Naive thymus-derived CD4-positive, alpha-beta T cell (primary cell): Measurements from ENCODE around the gene TRAM2. TPM values are rescaled to one million over a fixed set of nuclear protein-coding genes. Genes with fewer than 3 reads are reported as not detected.

Source experiments
- ATAC-seq: fragments of 150-1000 bp; cut with Tn5 transposase; 2 replicates; pipeline ENCODE4 v1.10.0; 2021; ENCODE audit warnings: mild to moderate bottlenecking, moderate library complexity
- CTCF ChIA-PET: fragments of 350-600 bp; sonication (Branson Sonifier 250); formaldehyde crosslinking; loops from one replicate; lab custom pipeline; 2021; ENCODE audit warnings: antibody characterized with exemption; lab: Charles Lee
- POLR2A ChIA-PET: fragments of 350-600 bp; sonication (Branson Sonifier 250); formaldehyde crosslinking; loops from one replicate; lab custom pipeline; 2021; ENCODE audit warnings: antibody characterized with exemption, inconsistent platforms; lab: Charles Lee
- DNase-seq, 9 donors: peaks; one replicate each; pipeline versions ENCODE4 v3.0.0 to v3.0.0-alpha.2; 2020 to 2022; ENCODE audit warnings: mixed read lengths in 1 of 9
- H3K27ac ChIP-seq: one replicate; pipeline ENCODE4 v1.7.0; 2013; ENCODE audit warnings: mild to moderate bottlenecking, low read depth, low read length, moderate library complexity
- H3K27me3 ChIP-seq, 2 donors: one replicate each; pipeline ENCODE4 v1.7.0; 2013; ENCODE audit warnings: low read length in 2 of 2, mild to moderate bottlenecking in 2 of 2, moderate library complexity in 2 of 2; ENCODE audit not compliant: control insufficient read depth in 2 of 2, insufficient read depth in 2 of 2
- H3K36me3 ChIP-seq, 3 experiments: 1 replicate in 2 of 3; 2 replicates in 1 of 3; pipeline ENCODE4 v1.7.0; 2013; ENCODE audit warnings: low read length in 3 of 3, mild to moderate bottlenecking in 3 of 3, moderate library complexity in 1 of 3; ENCODE audit not compliant: insufficient read depth in 3 of 3, control insufficient read depth in 2 of 3
- H3K4me1 ChIP-seq, 2 donors: one replicate each; pipeline ENCODE4 v1.7.0; 2013; ENCODE audit warnings: low read length in 2 of 2, mild to moderate bottlenecking in 2 of 2, moderate library complexity in 1 of 2; ENCODE audit not compliant: control insufficient read depth in 2 of 2, insufficient read depth in 2 of 2
- H3K4me3 ChIP-seq: 2 replicates; pipeline ENCODE4 v1.7.0; 2013; ENCODE audit warnings: mild to moderate bottlenecking, low read length
- H3K9me3 ChIP-seq, 3 experiments: 1 replicate in 2 of 3; 2 replicates in 1 of 3; pipeline ENCODE4 v1.7.0; 2013; ENCODE audit warnings: low read length in 3 of 3; ENCODE audit not compliant: control insufficient read depth in 2 of 3
- H3K27ac Mint-ChIP-seq, 9 donors: one replicate each; pipeline ENCODE4 v1.8.0; 2020 to 2022; ENCODE audit warnings: mixed read lengths in 9 of 9, mild to moderate bottlenecking in 8 of 9, moderate library complexity in 5 of 9, inconsistent platforms in 2 of 9
- H3K27me3 Mint-ChIP-seq, 5 donors: one replicate each; pipeline ENCODE4 v1.8.0; 2021 to 2022; ENCODE audit warnings: mixed read lengths in 5 of 5, mild to moderate bottlenecking in 1 of 5
- H3K36me3 Mint-ChIP-seq, 5 donors: one replicate each; pipeline ENCODE4 v1.8.0; 2020 to 2022; ENCODE audit warnings: mixed read lengths in 5 of 5, mild to moderate bottlenecking in 3 of 5, inconsistent platforms in 1 of 5
- H3K4me1 Mint-ChIP-seq, 7 donors: one replicate each; pipeline ENCODE4 v1.8.0; 2020 to 2022; ENCODE audit warnings: mixed read lengths in 7 of 7, mild to moderate bottlenecking in 3 of 7, inconsistent platforms in 1 of 7
- H3K4me3 Mint-ChIP-seq, 10 donors: one replicate each; pipeline ENCODE4 v1.8.0; 2020 to 2022; ENCODE audit warnings: mild to moderate bottlenecking in 10 of 10, mixed read lengths in 10 of 10, moderate library complexity in 6 of 10, inconsistent platforms in 2 of 10
- H3K9me3 Mint-ChIP-seq, 11 donors: one replicate each; pipeline ENCODE4 v1.8.0; 2020 to 2022; ENCODE audit warnings: mixed read lengths in 11 of 11, mild to moderate bottlenecking in 4 of 11, inconsistent platforms in 1 of 11, moderate library complexity in 1 of 11
- intact Hi-C, 2 donors: fragments of 100-400 bp; cut with micrococcal nuclease; formaldehyde crosslinking; loops; one replicate each; pipeline ENCODE4 v1.15.1; 2023
- polyA plus RNA-seq, 2 donors: library from polyadenylated mRNA; unstranded; fragments of 300-500 nt; fragmentation: Illumina TruSeq; gene quantifications; one replicate each; pipeline ENCODE4 v1.2.3, GENCODE V29; 2021
- total RNA-seq, 6 experiments: library from RNA in 5 of 6; stranded (reverse) in 5 of 6; gene quantifications; 1 replicate in 5 of 6; 2 replicates in 1 of 6; pipeline ENCODE4 v1.2.3 and lab custom pipeline; 2021 to 2026

Gene TRAM2, protein sequence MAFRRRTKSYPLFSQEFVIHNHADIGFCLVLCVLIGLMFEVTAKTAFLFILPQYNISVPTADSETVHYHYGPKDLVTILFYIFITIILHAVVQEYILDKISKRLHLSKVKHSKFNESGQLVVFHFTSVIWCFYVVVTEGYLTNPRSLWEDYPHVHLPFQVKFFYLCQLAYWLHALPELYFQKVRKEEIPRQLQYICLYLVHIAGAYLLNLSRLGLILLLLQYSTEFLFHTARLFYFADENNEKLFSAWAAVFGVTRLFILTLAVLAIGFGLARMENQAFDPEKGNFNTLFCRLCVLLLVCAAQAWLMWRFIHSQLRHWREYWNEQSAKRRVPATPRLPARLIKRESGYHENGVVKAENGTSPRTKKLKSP
- total RNA-seq = 10 to 100 TPM in 4 of 5 experiments, 1 to 10 TPM in 1; 8.9 to 10.9 (median 10.3) TPM
- polyA plus RNA-seq = 1 to 10 TPM; 3.2 to 4.5 TPM
- total RNA-seq (lab: John Stamatoyannopoulos, UW) = 31.2 reads per million, percentile 60 among the genes with 10 or more reads in this experiment

DNA sequence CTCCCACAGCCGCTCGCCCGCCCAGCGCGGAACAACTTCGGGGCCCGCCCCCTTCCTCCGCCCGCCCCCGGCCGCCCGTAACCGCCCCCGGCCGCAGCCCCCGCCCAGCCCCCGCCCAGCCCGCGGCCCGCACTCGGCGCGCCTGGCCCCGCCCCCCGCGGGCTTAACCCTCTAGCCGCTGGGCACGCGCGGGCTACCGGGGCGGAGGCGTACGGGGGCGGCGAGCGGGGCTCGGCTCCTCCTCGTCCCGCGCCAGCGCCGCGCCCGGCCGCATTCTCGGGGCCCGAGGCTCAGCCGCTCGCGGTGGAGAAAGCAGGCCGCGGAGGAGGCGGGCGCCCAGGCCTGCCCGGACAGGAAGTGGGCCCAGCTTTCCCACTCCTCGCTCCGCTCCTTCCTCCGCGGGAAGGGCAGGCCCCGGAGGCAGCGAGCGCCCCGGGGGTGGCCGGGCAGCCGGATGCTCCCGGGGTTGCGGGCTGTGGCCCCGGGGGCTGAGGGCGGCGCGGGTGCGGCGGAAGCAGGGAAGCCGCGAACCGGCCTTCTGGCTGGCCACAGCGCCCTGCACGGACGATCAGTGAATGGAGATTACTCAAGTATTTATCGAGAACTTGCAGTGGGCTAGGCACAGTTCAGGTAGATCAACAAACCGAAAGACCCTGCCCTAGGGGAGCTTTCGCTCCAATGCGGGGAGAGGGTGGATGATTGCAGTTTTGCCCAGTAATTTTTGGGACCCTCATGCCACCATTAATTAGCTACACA lies at the start of gene TRAM2:
TRAM2 (minus strand) TSS at position 39 of the 756 bp plus-strand sequence. CDS start 145 bp downstream, outside the sequence.
- H3K4me1 Mint-ChIP-seq = peaks cover 35 to 60% (median 49%) of the 10 kb centered on the region in 7 donors
- peaks cover 0 to under 1% (median 0%) of the 10 kb centered on the region in 11 donors for H3K9me3 Mint-ChIP-seq
- Histone ChIP-seq H3K4me3 (peak within 1 kb of the TSS; percentile 76), H3K9me3 (no peaks in the 10 kb centered on the region), H3K27me3 (no peaks in the 10 kb centered on the region), H3K27ac (peak within 1 kb of the TSS; percentile 80), H3K4me1 (peaks cover 27 to 34% of the 10 kb centered on the region in 2 donors), H3K36me3 (peaks cover 0 to 4% (median 0%) of the 10 kb centered on the region in 3 experiments)
- peak within 1 kb of the TSS; percentile 72 to 93 (median 89) for H3K27ac Mint-ChIP-seq
- ChIA-PET POLR2A (interaction anchor here (0.9 kb wide), 1 partner anchor 187 kb away, joined by 4 read pairs; no protein-coding TSS in a partner anchor), CTCF (interaction anchor here (0.8 to 2.8 kb wide), 2 partner anchors 215 to 292 kb away, joined by 3 to 7 read pairs; partner anchors contain the start of gene PAQR8)
- intact Hi-C loops = loop anchor here (1.0 to 5.0 kb wide), 14 partner anchors 85 to 1218 kb away; partner anchors contain the start of genes EFHC1 (in 2 of the 2), MCM3 (in 2 of the 2), FBXO9 (in 1 of the 2) and GCLC (in 1 of the 2)
- H3K27me3 Mint-ChIP-seq = peaks cover 0 to 20% (median 0%) of the 10 kb centered on the region in 5 donors
- peaks cover 0 to 6% (median 1%) of the 10 kb centered on the region in 5 donors for H3K36me3 Mint-ChIP-seq
- H3K4me3 Mint-ChIP-seq = peak within 1 kb of the TSS; percentile 83 to 95 (median 88)
- ATAC-seq = peak; percentile 90
- DNase-seq = peak; percentile 67 to 86 (median 79)

DNA sequence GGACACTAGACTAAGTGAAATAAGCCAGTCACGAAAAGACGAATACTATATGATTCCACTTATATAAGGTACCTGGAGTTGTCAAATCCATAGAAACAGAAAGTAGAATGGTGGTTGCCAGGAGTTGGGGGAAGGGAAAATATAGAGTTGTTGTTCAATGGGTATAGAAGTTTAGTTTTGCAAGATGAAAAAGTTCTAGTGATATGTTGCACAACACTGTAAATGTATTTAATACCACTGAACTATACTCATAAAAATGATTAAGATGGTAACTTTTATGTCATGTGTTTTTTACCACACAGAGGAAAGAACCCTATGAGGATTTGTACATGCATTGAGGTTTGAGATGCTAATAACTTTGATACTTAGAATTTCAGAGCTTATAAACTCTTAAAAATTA lies 46.0 kb upstream of the TRAM2 start:
- no peaks in the 10 kb centered on the region for H3K4me1 ChIP-seq
- Mint-ChIP-seq H3K9me3 (no peaks in the 10 kb centered on the region), H3K27ac (no peak overlapping the region), H3K27me3 (peaks cover 5 to 23% (median 13%) of the 10 kb centered on the region in 5 donors), H3K36me3 (no peaks in the 10 kb centered on the region), H3K4me1 (peaks cover 0 to 2% (median 0%) of the 10 kb centered on the region in 7 donors), H3K4me3 (no peak overlapping the region)
- CTCF ChIA-PET = no interaction called here
- H3K27ac ChIP-seq = no peak overlapping the region
- POLR2A ChIA-PET = no interaction called here
- DNase-seq (no peak), ATAC-seq (no peak)
- intact Hi-C loops = no loop called here
- H3K27me3 ChIP-seq = no peaks in the 10 kb centered on the region
- no peaks in the 10 kb centered on the region for H3K36me3 ChIP-seq
- H3K4me3 ChIP-seq = no peak overlapping the region
- H3K9me3 ChIP-seq = no peaks in the 10 kb centered on the region

DNA sequence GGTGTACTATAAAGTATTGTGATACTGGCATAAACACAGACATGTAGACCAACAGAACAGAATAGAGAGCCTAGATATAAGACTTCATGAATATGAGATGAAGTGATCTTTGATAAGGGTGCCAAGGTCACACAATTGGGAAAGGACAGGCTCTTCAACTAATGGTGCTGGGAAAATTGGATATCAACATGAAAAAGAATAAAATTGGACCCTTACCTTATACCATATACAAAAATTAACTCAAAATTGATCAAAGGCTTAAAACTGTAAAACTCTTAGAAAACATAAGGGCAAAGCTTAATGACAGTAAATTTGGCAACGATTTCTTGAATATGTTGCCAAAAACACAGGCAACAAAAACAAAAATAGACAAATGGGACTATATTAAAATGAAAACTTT lies 44.8 kb upstream of the TRAM2 start:
- Mint-ChIP-seq H3K27me3 (peaks cover 5 to 26% (median 13%) of the 10 kb centered on the region in 5 donors), H3K4me1 (peaks cover 0 to 2% (median 0%) of the 10 kb centered on the region in 7 donors), H3K9me3 (no peaks in the 10 kb centered on the region), H3K27ac (no peak overlapping the region), H3K36me3 (no peaks in the 10 kb centered on the region), H3K4me3 (no peak overlapping the region)
- ATAC-seq (no peak), DNase-seq (no peak)
- intact Hi-C loops = no loop called here
- Histone ChIP-seq H3K36me3 (no peaks in the 10 kb centered on the region), H3K4me1 (no peaks in the 10 kb centered on the region), H3K9me3 (no peaks in the 10 kb centered on the region), H3K27me3 (no peaks in the 10 kb centered on the region), H3K4me3 (no peak overlapping the region), H3K27ac (no peak overlapping the region)
- ChIA-PET POLR2A (no interaction called here), CTCF (interaction anchor here (0.6 kb wide), 1 partner anchor 39 kb away, joined by 5 read pairs; no protein-coding TSS in a partner anchor)

DNA sequence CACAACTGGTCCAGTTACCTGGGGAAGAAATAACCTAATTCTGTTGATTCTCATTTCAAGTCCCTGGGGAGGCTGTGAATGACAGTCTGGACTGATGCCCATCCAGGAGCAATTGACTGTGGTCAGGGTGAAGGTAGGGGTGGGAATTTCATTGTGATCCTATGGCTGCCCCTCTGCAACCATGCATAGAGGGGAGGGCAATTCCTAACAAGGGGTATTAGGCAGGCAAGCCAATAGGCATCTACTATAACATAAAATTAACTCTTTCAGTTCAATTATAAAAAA lies 44.0 kb upstream of the TRAM2 start:
- no peaks in the 10 kb centered on the region for H3K27me3 ChIP-seq
- Mint-ChIP-seq H3K4me1 (peaks cover 0 to under 1% (median 0%) of the 10 kb centered on the region in 7 donors), H3K9me3 (no peaks in the 10 kb centered on the region), H3K27ac (no peak overlapping the region), H3K4me3 (no peak overlapping the region), H3K27me3 (peaks cover 5 to 22% (median 13%) of the 10 kb centered on the region in 5 donors), H3K36me3 (no peaks in the 10 kb centered on the region)
- H3K4me1 ChIP-seq = no peaks in the 10 kb centered on the region
- no peaks in the 10 kb centered on the region for H3K9me3 ChIP-seq
- ChIA-PET POLR2A (no interaction called here), CTCF (interaction anchor here (0.7 kb wide), 1 partner anchor 37 kb away, joined by 4 read pairs; no protein-coding TSS in a partner anchor)
- DNase-seq (no peak), ATAC-seq (no peak)
- H3K36me3 ChIP-seq = no peaks in the 10 kb centered on the region
- intact Hi-C loops = no loop called here
- no peak overlapping the region for H3K27ac ChIP-seq
- H3K4me3 ChIP-seq = no peak overlapping the region

DNA sequence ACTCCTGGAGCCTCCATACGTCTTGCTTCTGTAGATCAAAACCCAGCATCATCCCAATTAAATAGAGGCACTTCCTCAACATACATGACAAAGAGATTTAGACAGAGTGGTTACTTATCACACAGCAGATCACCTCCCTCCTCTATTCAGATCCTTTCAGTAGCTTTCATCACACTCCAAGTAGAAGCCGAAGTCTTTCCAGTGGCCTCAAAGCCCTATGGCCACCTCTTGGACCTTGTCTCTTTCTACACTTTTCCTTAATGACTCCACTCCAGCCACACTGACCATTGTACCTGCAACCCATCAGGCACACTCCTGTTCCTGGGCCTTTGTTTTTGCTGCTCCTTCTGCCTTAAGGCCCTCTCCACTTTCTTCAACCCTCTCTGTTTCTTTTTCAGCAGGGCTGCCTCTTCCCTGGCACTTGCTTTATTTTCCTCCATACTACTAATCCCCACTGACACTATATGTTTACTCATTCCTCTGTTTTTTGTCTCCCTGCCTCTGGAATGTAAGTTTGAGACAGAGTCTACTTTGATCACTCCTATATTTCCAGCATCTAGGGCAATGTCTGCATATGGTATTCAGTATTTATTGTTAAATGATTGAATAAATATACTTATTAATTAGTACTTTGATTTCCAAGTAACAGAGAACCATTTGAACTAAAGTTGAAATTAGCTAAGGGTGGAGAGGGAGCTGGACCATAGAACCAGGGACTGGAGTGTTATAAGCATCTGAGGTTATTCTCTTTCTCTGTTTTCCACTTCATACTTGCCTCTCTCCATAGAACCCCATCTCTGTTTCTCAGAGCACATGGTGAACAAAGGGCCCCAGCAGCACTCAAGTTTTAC lies 43.4 kb upstream of the TRAM2 start:
- ATAC-seq (no peak), DNase-seq (no peak)
- Mint-ChIP-seq H3K4me3 (no peak overlapping the region), H3K9me3 (no peaks in the 10 kb centered on the region), H3K36me3 (no peaks in the 10 kb centered on the region), H3K4me1 (no peaks in the 10 kb centered on the region), H3K27ac (no peak overlapping the region), H3K27me3 (peaks cover 5 to 20% (median 13%) of the 10 kb centered on the region in 5 donors)
- ChIA-PET CTCF (interaction anchor here (0.7 kb wide), 1 partner anchor 37 kb away, joined by 4 read pairs; no protein-coding TSS in a partner anchor), POLR2A (no interaction called here)
- Histone ChIP-seq H3K4me1 (no peaks in the 10 kb centered on the region), H3K36me3 (no peaks in the 10 kb centered on the region), H3K4me3 (no peak overlapping the region), H3K27ac (no peak overlapping the region), H3K27me3 (no peaks in the 10 kb centered on the region), H3K9me3 (no peaks in the 10 kb centered on the region)
- intact Hi-C loops = no loop called here

DNA sequence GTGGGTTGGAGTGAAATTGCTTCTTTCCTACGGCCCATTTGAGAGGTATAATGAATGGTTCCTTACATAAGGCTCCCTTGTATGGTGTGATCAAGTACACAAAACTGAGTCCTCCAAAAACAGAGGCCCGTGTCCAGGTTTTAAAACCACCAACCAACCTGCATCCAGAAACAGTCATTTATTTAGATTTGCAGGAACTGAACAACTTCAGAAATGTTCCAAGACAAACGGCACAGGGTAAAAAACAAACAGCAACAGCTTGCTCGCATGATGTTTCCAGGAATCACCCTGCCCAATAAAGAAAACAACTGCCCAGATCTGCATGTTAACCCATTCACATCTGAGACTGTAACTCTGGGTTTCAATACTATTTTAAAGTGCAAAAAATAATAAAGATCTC lies 40.2 kb upstream of the TRAM2 start:
- DNase-seq (no peak), ATAC-seq (no peak)
- intact Hi-C loops = no loop called here
- no peak overlapping the region for H3K27ac Mint-ChIP-seq
- H3K4me1 ChIP-seq = no peaks in the 10 kb centered on the region
- peaks cover 0 to 2% (median 0%) of the 10 kb centered on the region in 7 donors for H3K4me1 Mint-ChIP-seq
- no peaks in the 10 kb centered on the region for H3K9me3 ChIP-seq
- peaks cover 0 to 5% of the 10 kb centered on the region in 2 donors for H3K27me3 ChIP-seq
- ChIA-PET CTCF (no interaction called here), POLR2A (no interaction called here)
- H3K4me3 Mint-ChIP-seq = no peak overlapping the region
- H3K36me3 Mint-ChIP-seq = no peaks in the 10 kb centered on the region
- peaks cover 0 to 17% (median 10%) of the 10 kb centered on the region in 5 donors for H3K27me3 Mint-ChIP-seq
- no peak overlapping the region for H3K27ac ChIP-seq
- no peaks in the 10 kb centered on the region for H3K36me3 ChIP-seq
- no peaks in the 10 kb centered on the region for H3K9me3 Mint-ChIP-seq
- no peak overlapping the region for H3K4me3 ChIP-seq
